ENCODE data around the gene GRM4.

GRCh38 chr6:34011264-34011663 lies 134.6 kb downstream of the GRM4 start:
- no peak for TF ChIP-seq CTCF (IDR thresholded peaks at IDR 0.05; ENCODE audit: insufficient read depth, low read length, poor library complexity, severe bottlenecking)
- no peak for TF ChIP-seq EZH2phosphoT487 (conservative IDR thresholded peaks at IDR 0.05; ENCODE audit: low read length)

Data from SU-DHL-6 (cell line).